Stimulated activated CD4-positive, alpha-beta T cell treated with anti-CD3 and anti-CD28 coated beads, Interleukin-2, amount 100 ng/mL, for 24 hours (primary cell): Measurements from ENCODE around the gene CKM.
"Not testable (repeated sequence)": the region's sequence is repeated elsewhere in the genome, so short reads cannot be mapped to it uniquely, and the experiment has no call there.

Experiments used
- DNase-seq, 2 donors: peaks; one replicate each; pipeline ENCODE4 v3.0.0-alpha.2; 2020

CKM gene

DNA sequence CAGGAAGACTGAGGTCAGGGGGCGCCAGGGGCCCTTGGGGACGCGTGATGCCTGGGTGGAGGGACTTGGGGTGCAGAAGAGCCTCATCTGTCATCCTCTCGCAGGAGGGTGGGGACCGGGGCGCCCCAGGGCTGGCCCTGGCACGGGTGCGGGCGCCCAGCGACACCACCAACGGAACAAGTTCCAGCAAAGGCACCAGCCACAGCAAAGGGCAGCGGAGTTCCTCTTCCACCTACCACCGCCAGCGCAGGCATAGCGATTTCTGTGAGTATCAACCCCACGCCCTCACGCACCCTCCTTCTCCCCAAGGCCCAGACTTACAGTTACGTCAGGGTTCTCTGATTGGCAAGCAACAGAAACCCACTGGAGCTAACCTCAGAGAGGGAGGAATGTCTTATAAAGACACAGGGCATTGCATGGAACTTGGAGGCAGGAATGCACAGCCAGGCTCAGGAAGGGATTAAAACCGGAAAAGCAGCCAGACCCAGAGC is 42.2 kb downstream of the CKM start:
- DNase-seq = no peak

DNA sequence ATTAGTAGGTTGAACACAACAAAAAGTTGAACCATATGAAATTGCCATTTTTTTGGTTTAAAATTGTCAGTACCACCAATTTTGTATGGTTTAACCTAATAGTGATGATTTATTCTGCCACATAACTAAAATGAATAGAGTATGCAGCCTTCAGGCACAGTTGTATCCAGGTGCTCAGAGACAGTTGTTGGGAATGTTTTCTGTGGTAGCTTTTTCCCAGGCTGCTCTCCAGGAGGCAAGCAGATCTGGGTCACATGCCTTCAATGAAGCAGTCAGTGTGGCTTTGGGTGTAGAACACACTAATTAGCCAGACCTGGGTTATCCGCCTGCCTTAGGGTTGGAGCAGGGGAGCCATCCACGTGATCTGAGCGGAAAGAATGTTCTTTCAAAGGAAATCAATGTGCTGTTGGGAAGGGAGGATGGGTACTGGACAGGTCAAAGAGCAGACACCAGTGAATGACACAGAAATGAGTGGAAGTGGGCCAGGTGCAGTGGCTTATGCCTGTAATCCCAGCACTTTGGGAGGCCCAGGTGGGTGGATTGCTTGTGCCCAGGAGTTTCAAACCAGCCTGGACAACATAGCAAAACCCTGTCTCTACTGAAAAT is 43.0 kb downstream of the CKM start:
- no peak for DNase-seq

DNA sequence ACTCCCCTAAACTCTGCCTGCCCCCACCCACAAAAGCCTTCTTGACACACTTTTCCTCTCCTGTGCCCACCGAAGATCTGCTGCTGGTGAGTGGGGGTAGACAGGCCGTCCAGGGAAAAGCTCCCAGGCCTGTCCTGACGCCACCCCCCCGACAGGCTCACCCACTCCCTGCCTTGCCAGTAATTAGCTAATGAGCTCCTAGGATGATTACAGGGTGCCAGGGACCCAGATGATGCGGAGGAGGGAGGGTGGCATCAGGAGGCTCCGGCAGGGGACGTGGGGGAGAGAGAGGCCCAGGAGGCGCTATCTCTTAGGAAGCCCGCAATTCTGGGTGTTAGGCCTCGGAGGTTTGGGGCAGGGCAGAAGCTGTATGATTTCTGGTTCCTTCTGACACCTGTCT is 44.6 kb downstream of the CKM start:
- no peak for DNase-seq

DNA sequence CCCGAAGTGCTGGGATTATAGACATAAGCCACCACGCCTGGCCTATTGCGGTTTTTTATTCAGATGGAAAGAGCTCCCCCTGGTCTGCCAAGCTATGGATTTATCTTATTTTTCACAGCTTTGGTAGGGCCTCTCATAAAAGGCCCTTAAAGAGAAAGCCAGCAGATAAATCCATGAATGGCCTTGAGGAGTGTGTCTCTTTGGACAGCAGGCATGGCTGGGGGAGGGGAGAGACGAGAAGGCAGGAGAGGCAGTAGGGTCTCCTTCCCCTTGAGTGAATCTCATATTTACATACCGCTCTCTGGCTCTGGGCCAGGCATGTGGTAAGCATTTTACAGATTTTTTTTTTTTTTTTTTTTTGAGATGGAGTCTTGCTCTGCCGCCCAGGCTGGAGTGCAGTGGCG is 46.4 kb downstream of the CKM start:
- DNase-seq = no peak

DNA sequence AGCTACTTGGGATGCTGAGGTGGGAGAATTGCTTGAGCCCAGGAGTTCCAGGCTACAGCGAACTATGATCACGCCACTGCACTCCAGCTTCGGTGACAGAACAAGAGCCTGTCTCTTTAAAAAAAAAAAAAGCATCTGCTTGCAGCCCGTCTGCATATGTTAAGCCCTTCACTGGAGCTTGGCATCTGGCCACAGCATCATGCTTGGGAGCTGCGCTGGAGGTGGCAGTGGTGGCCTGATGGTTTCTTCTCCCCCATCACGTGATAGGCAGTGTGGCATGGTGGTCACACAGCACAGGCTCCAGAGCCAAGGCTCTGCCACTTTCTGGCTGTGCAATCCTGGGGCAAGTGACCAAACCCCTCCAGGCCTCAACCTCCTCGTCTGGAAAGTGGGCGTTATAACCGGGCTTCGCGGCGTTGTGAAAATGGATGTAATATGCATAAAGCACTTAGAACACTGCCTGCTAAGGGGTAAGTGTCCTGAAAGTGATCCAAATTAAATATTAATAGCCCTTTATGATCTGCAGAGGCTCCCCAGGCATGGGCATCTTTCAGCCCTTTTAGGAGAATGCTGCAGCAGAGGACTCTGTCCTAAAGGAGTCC is 47.2 kb downstream of the CKM start:
- DNase-seq = no peak

DNA sequence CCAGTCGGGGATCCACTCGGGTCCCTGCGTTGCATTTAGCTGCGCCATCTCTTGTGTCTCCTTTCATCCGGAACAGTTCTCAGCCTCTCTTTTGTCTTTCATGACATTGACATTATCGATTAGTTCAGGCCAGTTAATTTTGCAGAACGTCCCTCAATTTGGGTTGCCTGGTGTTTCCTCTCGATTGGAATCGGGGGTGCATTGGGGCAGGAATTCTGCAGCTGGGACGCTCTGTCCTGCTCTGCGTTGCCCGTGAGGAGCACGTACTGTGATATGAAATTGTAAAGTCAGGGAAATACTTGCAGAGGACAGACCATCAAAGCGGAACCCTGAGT is 49.2 kb downstream of the CKM start:
- no peak for DNase-seq

DNA sequence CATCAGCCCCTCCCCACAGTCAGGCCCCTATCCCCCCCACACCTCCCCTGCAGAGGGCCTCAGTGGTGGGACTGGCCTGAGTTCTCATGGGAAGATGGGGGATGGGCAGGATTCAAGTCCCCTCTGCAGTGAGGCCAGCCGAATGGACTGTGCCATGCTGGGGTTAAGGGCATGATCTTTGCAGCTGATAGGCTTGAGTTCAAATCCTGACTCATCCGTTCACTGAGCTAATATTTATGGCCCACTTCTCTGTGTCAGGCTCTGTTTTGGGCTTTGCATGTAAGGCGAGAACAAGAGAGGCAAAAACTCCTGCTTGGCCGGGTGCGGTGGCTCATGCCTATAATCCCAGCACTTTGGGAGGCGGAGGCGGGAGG is 51.0 kb downstream of the CKM start:
- no peak for DNase-seq

DNA sequence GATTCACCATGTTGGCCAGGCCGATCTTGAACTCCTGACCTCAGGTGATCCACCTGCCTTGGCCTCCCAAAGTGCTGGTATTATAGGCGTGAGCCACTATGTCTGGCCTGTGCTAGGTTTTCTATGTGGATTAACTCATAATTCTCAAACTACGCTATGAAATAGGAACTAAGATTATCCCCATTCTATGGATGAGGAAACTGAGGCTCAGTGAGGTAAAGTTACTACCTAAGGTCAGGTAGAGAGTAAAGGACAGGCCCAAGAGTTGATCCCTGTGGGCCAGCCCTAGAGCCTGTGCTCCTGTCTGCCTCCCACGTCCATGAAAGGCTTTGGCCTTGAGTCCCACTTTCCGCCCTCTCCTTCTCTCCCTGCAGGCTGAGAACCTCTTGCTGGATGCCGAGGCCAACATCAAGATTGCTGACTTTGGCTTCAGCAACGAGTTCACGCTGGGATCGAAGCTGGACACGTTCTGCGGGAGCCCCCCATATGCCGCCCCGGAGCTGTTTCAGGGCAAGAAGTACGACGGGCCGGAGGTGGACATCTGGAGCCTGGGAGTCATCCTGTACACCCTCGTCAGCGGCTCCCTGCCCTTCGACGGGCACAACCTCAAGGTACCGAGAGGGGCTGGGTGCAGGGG is 51.5 kb downstream of the CKM start:
- no peak for DNase-seq

DNA sequence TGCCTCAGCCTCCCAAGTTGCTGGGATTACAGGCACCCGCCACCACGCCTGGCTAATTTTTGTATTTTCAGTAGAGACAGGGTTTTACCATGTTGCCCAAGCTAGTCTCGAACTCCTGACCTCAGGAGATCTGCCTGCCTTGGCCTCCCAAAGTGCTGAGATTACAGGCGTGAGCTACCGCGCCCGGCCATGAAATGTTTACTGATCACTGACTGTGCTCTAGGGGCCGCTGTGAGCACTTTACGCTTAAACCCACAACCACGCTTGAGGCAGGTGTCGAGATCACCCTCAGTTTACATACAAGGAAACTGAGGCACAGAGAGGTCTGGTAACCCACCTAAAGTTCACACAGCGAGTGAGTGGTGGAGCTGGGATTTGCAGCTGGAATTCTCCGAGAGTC is 52.7 kb downstream of the CKM start:
- DNase-seq = not testable (repeated sequence)

DNA sequence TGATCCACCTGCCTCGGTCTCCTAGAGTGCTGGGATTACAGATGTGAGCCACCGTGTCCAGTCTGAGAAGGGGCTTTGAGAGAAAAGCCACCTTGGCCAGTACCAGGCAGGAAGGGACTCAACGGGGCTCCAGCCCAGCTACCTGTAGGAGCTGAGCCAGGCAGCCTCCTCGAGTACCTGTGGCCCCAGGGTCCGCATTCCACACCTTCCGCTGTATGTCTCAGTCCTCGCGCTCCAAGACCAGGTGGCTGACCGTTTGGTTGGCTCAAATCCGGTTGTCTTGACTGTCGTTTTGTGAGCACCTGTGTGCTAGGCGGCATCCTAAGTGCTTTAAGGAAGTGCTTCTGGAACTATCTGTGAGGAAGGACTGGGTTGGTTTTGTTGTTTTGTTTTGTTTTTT is 55.4 kb downstream of the CKM start:
- DNase-seq = no peak

DNA sequence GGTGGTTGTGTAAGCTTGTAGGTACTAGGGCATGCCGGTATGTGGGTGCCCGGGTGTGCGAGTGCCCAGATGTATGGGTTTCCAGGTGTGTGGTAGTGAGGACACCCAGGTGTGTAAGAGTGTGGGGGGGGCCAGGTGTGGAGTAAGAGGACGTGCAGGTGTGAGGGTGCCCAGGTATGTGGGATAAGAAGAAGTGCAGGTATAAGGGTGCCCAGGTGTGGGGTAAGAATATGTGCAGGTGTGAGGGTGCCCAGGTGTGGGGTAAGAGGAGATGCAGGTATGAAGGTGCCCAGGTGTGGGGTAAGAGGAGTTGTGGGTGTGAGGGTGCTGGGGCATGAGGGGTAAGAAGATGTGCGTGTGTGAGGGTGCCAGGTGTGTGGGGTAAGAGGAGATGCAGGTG is 57.3 kb downstream of the CKM start:
- no peak for DNase-seq

DNA sequence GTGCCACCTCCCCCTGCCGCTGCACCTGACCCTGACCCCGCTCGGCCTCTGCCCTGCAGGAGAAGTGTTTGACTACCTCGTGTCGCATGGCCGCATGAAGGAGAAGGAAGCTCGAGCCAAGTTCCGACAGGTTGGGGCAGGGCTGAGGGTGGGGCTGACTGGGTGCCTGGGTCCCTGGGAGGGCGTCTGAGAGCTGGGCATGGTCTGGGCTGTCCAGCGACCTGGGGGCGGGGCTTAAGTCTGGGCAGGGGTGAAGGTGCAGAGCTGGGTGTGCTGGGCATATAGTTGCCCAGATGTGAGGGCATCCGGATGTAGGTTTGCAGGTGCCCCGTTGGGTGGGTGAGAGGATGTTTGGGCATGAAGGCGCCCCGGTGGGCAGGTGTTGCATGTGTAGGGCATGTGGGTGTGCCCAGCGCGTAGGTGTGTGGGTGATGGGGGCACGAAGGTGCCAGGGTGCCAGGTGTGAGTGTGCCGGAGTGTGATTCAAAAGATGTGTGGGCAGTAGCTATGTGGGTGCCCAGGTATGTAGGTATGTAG is 57.8 kb downstream of the CKM start:
- no peak for DNase-seq

DNA sequence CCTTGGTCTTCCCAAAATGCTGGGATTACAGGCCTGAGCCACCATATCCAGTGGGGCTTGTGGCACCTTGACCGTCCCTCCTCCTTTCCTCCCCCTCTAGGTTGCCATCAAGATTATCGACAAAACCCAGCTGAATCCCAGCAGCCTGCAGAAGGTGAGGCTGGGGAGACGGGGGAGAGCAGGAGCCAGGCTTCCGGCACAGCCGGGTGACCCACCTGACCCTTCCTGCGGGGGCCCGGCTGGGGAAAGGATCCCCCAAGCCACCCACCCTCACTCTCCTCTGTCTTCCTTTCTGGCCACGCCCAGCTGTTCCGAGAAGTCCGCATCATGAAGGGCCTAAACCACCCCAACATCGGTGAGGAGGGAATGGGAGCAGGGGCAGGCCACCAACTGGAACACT is 59.7 kb downstream of the CKM start:
- no peak for DNase-seq

DNA sequence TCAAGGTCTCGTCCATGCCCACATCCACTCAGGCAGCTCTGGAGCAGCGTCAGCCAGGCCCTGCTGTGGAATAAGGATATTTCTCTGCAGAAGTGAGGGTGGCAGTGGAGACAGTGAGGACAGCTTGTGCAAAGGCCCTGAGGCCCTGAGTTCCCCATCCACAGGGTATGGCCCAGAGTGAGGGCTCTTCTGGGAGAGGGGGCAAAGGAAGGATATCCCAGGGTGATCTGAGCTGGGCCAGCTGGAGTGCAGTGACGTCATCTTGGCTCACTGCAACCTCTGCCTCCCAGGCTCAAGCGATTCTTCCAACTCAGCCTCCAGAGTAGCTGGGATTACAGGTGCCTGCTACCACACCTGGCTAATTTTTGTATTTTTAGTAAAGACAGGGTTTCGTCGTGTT is 60.1 kb downstream of the CKM start:
- no peak for DNase-seq

DNA sequence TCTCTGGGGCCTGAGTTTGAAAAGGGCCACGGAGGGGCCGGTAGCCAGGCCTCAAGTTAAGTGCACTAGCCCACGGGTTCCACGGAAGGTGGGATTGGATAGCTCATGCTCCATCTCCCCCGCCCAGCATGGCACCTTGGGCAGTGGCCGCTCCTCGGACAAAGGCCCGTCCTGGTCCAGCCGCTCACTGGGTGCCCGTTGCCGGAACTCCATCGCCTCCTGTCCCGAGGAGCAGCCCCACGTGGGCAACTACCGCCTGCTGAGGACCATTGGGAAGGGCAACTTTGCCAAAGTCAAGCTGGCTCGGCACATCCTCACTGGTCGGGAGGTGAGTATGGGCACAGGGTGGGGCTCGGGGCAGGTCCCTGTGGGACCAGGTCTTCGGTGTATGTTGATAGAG is 63.8 kb downstream of the CKM start:
- DNase-seq = no peak

DNA sequence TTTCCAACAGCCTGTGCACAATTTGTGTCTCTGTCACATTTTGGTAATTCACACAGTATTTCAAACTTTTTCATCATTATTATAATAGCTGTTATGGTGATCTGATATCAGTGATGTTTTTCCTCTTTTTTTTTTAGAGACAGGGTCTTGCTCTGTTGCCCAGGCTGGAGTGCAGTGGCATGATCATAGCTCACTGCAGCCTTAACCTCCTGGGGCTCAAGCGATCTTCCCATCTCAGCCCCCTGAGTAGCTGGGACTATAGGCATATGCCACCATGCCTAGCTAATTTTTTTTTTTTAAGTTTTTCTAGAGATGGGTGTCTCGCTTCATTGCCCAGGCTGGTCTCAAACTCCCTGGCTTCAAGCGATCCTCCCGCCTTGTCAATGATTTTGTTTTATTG is 65.8 kb downstream of the CKM start:
- no peak for DNase-seq
